ENCODE results near the gene RBP4. TPM values are rescaled to one million over a fixed set of nuclear protein-coding genes. Genes with fewer than 3 reads are reported as not detected.

RBP4 gene
- total RNA-seq (2022) (1.5 and 2.6 TPM in 2 replicates), Bru-seq, nascent RNA (percentile 11 among the genes with signal in this experiment), BruChase-seq, experiment 1, labeled RNA remaining after a 6-hour chase (percentile 16 among the genes with signal in this experiment), BruChase-seq, experiment 2, labeled RNA remaining after a 2-hour chase (percentile 7 among the genes with signal in this experiment)
- long read RNA-seq, partial matches to known transcripts: 0 of 3 reads
- long read RNA-seq, other reads (novel, unspliced or antisense): 0 of 3 reads

DNA sequence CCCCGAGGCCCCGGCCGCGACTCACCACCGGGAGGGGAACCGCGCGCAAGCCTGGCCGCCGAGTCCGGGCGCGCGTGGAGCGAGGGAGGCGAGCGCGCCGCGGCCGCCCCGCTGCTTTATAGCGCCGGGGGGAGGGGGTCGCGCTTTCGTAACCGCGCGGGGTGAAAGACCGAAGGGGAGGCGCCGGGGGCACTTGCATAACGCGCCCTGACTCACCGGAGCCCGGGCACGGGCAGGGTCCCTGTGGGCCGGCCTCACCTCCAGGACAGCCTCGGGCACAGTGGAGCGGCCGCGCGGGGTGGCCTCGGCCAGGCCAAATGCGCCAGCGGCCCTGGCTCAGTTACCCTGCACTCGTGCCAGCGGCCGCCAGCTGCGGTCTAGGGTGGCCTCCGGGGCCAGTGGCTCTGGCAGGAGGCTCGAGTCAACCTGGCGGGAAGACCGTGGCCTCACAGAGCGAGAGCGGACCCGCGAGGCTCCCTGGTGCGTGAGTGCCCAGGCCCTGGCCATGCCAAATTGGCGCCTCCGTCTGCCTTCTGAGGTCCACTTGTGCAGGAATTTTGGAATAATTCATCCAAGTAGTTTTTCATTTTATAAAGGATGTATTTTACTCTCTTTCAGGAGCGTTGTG lies at the start of gene RBP4:
RBP4 (minus strand) TSS at position 90 of the 628 bp plus-strand sequence. CDS start 207 bp downstream, outside the sequence.
- BruUV-seq (replicated peaks): no TSS peak
- H3K36me3 Mint-ChIP-seq (ENCODE audit: insufficient read depth, unreplicated experiment): peaks cover 6% of the 10 kb centered on the region
- H3K9me3 Mint-ChIP-seq (ENCODE audit: low read depth, unreplicated experiment): no peaks in the 10 kb centered on the region
- peaks cover 8% of the 10 kb centered on the region for H3K4me1 Mint-ChIP-seq (ENCODE audit: low read depth, unreplicated experiment)
- no peak within 1 kb of the TSS for H3K27ac Mint-ChIP-seq (ENCODE audit: unreplicated experiment)
- peak; percentile 35 for DNase-seq
- CTCF ChIA-PET: interaction anchor here (0.6 kb wide), 1 partner anchor 73 kb away, joined by 5 read pairs; no protein-coding TSS in a partner anchor
- TF ChIP-seq, protein P1, sequence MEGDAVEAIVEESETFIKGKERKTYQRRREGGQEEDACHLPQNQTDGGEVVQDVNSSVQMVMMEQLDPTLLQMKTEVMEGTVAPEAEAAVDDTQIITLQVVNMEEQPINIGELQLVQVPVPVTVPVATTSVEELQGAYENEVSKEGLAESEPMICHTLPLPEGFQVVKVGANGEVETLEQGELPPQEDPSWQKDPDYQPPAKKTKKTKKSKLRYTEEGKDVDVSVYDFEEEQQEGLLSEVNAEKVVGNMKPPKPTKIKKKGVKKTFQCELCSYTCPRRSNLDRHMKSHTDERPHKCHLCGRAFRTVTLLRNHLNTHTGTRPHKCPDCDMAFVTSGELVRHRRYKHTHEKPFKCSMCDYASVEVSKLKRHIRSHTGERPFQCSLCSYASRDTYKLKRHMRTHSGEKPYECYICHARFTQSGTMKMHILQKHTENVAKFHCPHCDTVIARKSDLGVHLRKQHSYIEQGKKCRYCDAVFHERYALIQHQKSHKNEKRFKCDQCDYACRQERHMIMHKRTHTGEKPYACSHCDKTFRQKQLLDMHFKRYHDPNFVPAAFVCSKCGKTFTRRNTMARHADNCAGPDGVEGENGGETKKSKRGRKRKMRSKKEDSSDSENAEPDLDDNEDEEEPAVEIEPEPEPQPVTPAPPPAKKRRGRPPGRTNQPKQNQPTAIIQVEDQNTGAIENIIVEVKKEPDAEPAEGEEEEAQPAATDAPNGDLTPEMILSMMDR (IDR thresholded peaks at IDR 0.05; ENCODE audit: unreplicated experiment): no peak
- intact Hi-C loops (cut with micrococcal nuclease; ENCODE audit: unreplicated experiment): no loop called here
- H3K27me3 Mint-ChIP-seq (ENCODE audit: unreplicated experiment): peaks cover 15% of the 10 kb centered on the region
- H3K4me3 Mint-ChIP-seq (ENCODE audit: low read depth, unreplicated experiment): peak within 1 kb of the TSS; percentile 56

DNA sequence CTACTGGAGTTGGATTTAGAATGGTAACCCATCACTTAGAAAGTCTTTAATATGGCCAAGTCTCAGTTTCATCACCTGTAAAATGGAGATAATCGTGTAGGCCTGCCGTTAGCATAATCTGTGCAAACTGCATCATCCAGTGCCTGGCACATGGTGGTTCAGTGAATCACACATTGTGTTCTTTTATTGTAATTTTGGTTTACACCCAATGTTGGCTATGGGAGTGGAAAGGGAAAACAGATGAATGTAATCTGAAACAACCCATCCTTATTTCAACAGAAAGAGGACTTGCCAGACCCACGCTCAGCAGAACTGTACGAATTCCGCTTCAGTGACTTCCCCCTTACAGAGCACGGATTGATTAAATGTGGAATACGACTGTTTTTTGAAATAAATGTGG lies 38.8 kb upstream of the RBP4 start:
- Mint-ChIP-seq H3K36me3 (ENCODE audit: insufficient read depth, unreplicated experiment) (no peaks in the 10 kb centered on the region), H3K4me3 (ENCODE audit: low read depth, unreplicated experiment) (no peak overlapping the region), H3K4me1 (ENCODE audit: low read depth, unreplicated experiment) (no peaks in the 10 kb centered on the region), H3K27me3 (ENCODE audit: unreplicated experiment) (peaks cover 23% of the 10 kb centered on the region), H3K9me3 (ENCODE audit: low read depth, unreplicated experiment) (peaks cover 3% of the 10 kb centered on the region), H3K27ac (ENCODE audit: unreplicated experiment) (no peak overlapping the region)
- TF ChIP-seq, protein P1 (IDR thresholded peaks at IDR 0.05; ENCODE audit: unreplicated experiment): no peak
- CTCF ChIA-PET: no interaction called here
- BruUV-seq (replicated peaks): no TSS peak
- intact Hi-C loops (cut with micrococcal nuclease; ENCODE audit: unreplicated experiment): no loop called here
- no peak for DNase-seq

DNA sequence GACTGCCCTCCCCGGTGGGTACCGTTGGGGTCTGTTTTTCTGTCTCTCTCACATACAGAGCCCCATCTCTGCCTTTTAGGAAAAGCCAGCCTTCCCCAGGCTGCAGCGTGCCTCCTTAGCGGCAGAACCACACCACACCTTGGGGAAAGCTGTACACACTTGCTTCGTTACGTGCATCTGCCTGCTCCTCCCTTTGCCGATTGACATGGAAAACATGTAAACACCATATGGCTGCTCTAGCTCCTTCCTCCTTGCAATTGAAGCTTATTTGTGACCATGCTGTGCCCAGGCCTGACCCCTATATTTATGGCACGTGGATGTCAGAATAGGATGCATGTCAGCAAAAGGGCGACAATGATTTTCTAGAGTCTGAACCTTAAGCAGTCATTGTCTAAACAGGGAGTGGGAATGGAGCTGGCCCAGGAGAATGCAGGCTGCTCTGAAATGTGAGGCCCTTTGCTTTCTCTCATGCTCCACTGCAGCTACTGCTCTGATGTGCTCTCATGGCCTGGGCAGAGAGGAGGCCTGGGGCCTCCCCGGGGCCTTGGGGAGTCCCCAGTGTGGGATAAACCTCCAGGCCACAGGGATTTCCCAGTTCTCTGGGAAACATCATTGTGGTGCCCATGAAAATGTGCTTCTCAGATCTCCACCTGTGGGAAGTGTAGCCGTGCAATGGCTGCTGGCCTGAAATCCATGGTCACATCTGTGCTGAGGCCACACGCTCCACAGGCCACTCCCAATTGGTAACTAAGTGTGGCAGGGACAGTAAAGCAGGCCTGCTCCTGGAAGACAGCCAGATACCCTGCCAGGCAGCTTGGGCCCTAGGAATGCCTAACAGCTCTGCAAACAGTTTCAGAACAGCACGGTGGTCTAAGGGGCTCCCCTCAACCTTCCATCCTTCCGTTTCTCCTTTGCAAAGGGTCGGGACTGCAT lies 29.9 kb upstream of the RBP4 start:
- BruUV-seq (replicated peaks): no TSS peak
- DNase-seq: no peak
- no peaks in the 10 kb centered on the region for H3K36me3 Mint-ChIP-seq (ENCODE audit: insufficient read depth, unreplicated experiment)
- TF ChIP-seq, protein P1 (IDR thresholded peaks at IDR 0.05; ENCODE audit: unreplicated experiment): no peak
- intact Hi-C loops (cut with micrococcal nuclease; ENCODE audit: unreplicated experiment): no loop called here
- H3K9me3 Mint-ChIP-seq (ENCODE audit: low read depth, unreplicated experiment): no peaks in the 10 kb centered on the region
- no peak overlapping the region for H3K4me3 Mint-ChIP-seq (ENCODE audit: low read depth, unreplicated experiment)
- CTCF ChIA-PET: no interaction called here
- no peaks in the 10 kb centered on the region for H3K4me1 Mint-ChIP-seq (ENCODE audit: low read depth, unreplicated experiment)
- H3K27me3 Mint-ChIP-seq (ENCODE audit: unreplicated experiment): peaks cover 15% of the 10 kb centered on the region
- no peak overlapping the region for H3K27ac Mint-ChIP-seq (ENCODE audit: unreplicated experiment)

DNA sequence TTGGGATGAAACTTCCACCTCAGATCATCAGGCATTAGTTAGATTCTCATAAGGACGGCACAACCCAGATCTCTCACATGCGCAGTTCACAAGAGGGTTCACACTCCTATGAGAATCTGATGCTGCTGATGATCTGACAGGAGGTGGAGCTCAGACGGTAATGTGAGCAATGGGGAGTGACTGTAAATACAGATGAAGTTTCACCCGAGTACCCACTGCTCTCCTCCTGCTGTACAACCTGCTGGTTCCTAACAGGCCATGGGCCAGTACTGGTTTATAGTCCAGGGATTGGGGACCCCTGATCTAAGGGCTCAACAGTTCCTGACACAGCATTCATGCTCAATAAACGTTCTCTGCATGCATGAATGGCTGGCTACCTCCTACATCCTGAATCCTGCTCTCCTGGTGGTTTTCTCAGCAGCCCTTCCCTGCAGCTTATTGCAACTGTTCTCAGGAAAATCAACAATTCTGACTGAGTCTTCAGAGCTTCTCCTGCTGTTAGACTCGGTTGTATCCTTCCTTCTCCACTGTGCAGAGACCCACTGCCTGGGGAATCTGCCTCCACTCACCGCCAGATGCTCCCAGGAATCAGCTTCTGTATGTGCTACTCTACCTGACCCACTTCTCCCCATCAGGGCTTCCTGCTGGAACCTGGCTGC lies 28.7 kb upstream of the RBP4 start:
- BruUV-seq (replicated peaks): no TSS peak
- no peaks in the 10 kb centered on the region for H3K36me3 Mint-ChIP-seq (ENCODE audit: insufficient read depth, unreplicated experiment)
- intact Hi-C loops (cut with micrococcal nuclease; ENCODE audit: unreplicated experiment): no loop called here
- no peaks in the 10 kb centered on the region for H3K4me1 Mint-ChIP-seq (ENCODE audit: low read depth, unreplicated experiment)
- TF ChIP-seq, protein P1 (IDR thresholded peaks at IDR 0.05; ENCODE audit: unreplicated experiment): no peak
- CTCF ChIA-PET: no interaction called here
- no peak overlapping the region for H3K4me3 Mint-ChIP-seq (ENCODE audit: low read depth, unreplicated experiment)
- DNase-seq: no peak
- no peaks in the 10 kb centered on the region for H3K9me3 Mint-ChIP-seq (ENCODE audit: low read depth, unreplicated experiment)
- H3K27me3 Mint-ChIP-seq (ENCODE audit: unreplicated experiment): peaks cover 15% of the 10 kb centered on the region
- no peak overlapping the region for H3K27ac Mint-ChIP-seq (ENCODE audit: unreplicated experiment)

All from Calu3 (cell line).